Adipocyte (in vitro differentiated cells): ENCODE results near the gene ZMIZ1.
A peak's percentile ranks its signal among the peaks of the same experiment; 100 is the strongest.

Experiments used
- DNase-seq: peaks from one replicate; pipeline ENCODE4 v3.0.0-alpha.2; 2015; ENCODE audit warnings: low read depth
- H3K27me3 ChIP-seq: replicated peaks from 2 replicates; pipeline ENCODE4 v1.7.0; 2013; ENCODE audit warnings: mild to moderate bottlenecking, low read length, moderate library complexity; ENCODE audit not compliant: control insufficient read depth, insufficient read depth
- H3K36me3 ChIP-seq: 2 replicates; pipeline ENCODE4 v1.7.0; 2013; ENCODE audit warnings: low read length, mild to moderate bottlenecking, moderate library complexity; ENCODE audit not compliant: control insufficient read depth, insufficient read depth, severe bottlenecking
- H3K4me1 ChIP-seq: 2 replicates; pipeline ENCODE4 v1.7.0; 2013; ENCODE audit warnings: mild to moderate bottlenecking, low read length, moderate library complexity; ENCODE audit not compliant: control insufficient read depth, insufficient read depth
- H3K4me3 ChIP-seq: 2 replicates; pipeline ENCODE4 v1.7.0; 2013; ENCODE audit warnings: mild to moderate bottlenecking, low read length, moderate library complexity
- H3K9ac ChIP-seq: 2 replicates; pipeline ENCODE4 v1.7.0; 2013; ENCODE audit warnings: mild to moderate bottlenecking, low read length, moderate library complexity
- H3K9me3 ChIP-seq: 2 replicates; pipeline ENCODE4 v1.7.0; 2013; ENCODE audit warnings: mild to moderate bottlenecking, low read length, moderate library complexity; ENCODE audit not compliant: control insufficient read depth

The ZMIZ1 gene

GRCh38 chr10:79234391-79235315 is 165.9 kb downstream of the ZMIZ1 start:
- Histone ChIP-seq H3K4me1 (peaks cover 43% of the 10 kb centered on the region), H3K27me3 (no peaks in the 10 kb centered on the region), H3K9ac (no peak overlapping the region), H3K36me3 (peaks cover 65% of the 10 kb centered on the region), H3K9me3 (no peaks in the 10 kb centered on the region), H3K4me3 (no peak overlapping the region)
- DNase-seq: no peak

GRCh38 chr10:79235765-79236432 is 167.1 kb downstream of the ZMIZ1 start:
- Histone ChIP-seq H3K4me1 (peaks cover 43% of the 10 kb centered on the region), H3K36me3 (peaks cover 53% of the 10 kb centered on the region), H3K4me3 (no peak overlapping the region), H3K9me3 (no peaks in the 10 kb centered on the region), H3K27me3 (no peaks in the 10 kb centered on the region), H3K9ac (no peak overlapping the region)
- DNase-seq: no peak

GRCh38 chr10:79236433-79236765 is 167.6 kb downstream of the ZMIZ1 start:
- Histone ChIP-seq H3K36me3 (peaks cover 50% of the 10 kb centered on the region), H3K4me1 (peaks cover 47% of the 10 kb centered on the region), H3K9me3 (no peaks in the 10 kb centered on the region), H3K9ac (no peak overlapping the region), H3K4me3 (no peak overlapping the region), H3K27me3 (no peaks in the 10 kb centered on the region)
- no peak for DNase-seq

GRCh38 chr10:79237454-79238157 is 168.8 kb downstream of the ZMIZ1 start:
- DNase-seq: no peak
- H3K4me3 ChIP-seq: no peak overlapping the region
- no peaks in the 10 kb centered on the region for H3K27me3 ChIP-seq
- no peak overlapping the region for H3K9ac ChIP-seq
- peaks cover 39% of the 10 kb centered on the region for H3K36me3 ChIP-seq
- peaks cover 55% of the 10 kb centered on the region for H3K4me1 ChIP-seq
- no peaks in the 10 kb centered on the region for H3K9me3 ChIP-seq

- H3K4me1 ChIP-seq: peaks cover 55% of the 10 kb centered on the region
Observed at GRCh38 chr10:79238158-79238520, 169.4 kb downstream of the ZMIZ1 start.

GRCh38 chr10:79238606-79239005 is 169.8 kb downstream of the ZMIZ1 start:
- H3K36me3 ChIP-seq: peaks cover 30% of the 10 kb centered on the region
- H3K9me3 ChIP-seq: no peaks in the 10 kb centered on the region
- no peak overlapping the region for H3K9ac ChIP-seq
- no peak overlapping the region for H3K4me3 ChIP-seq
- no peak for DNase-seq
- no peaks in the 10 kb centered on the region for H3K27me3 ChIP-seq
- peaks cover 55% of the 10 kb centered on the region for H3K4me1 ChIP-seq

More at GRCh38 chr10:79238158-79238520, 169.4 kb downstream of the ZMIZ1 start:
- Histone ChIP-seq H3K9me3 (no peaks in the 10 kb centered on the region), H3K9ac (no peak overlapping the region), H3K36me3 (peaks cover 34% of the 10 kb centered on the region), H3K27me3 (no peaks in the 10 kb centered on the region), H3K4me3 (no peak overlapping the region)
- DNase-seq: no peak

- no peaks in the 10 kb centered on the region for H3K27me3 ChIP-seq
- DNase-seq: peak; percentile 41
- peaks cover 50% of the 10 kb centered on the region for H3K4me1 ChIP-seq
- no peak overlapping the region for H3K4me3 ChIP-seq
- H3K9me3 ChIP-seq: no peaks in the 10 kb centered on the region
- peaks cover 24% of the 10 kb centered on the region for H3K36me3 ChIP-seq
- no peak overlapping the region for H3K9ac ChIP-seq
Observed at GRCh38 chr10:79239275-79239779, 170.6 kb downstream of the ZMIZ1 start.

GRCh38 chr10:79239924-79240581 is 171.3 kb downstream of the ZMIZ1 start:
- no peak for DNase-seq
- no peak overlapping the region for H3K4me3 ChIP-seq
- no peaks in the 10 kb centered on the region for H3K27me3 ChIP-seq
- no peaks in the 10 kb centered on the region for H3K9me3 ChIP-seq
- H3K9ac ChIP-seq: no peak overlapping the region
- H3K4me1 ChIP-seq: peaks cover 49% of the 10 kb centered on the region
- H3K36me3 ChIP-seq: peaks cover 18% of the 10 kb centered on the region

- Histone ChIP-seq H3K4me3 (peak overlapping the region; percentile 48), H3K4me1 (peaks cover 59% of the 10 kb centered on the region)
- DNase-seq: no peak
Observed at GRCh38 chr10:79241629-79241989, 172.8 kb downstream of the ZMIZ1 start.

GRCh38 chr10:79241990-79242619 is 173.3 kb downstream of the ZMIZ1 start:
- peaks cover 9% of the 10 kb centered on the region for H3K36me3 ChIP-seq
- H3K4me3 ChIP-seq: peak overlapping the region; percentile 48
- peak; percentile 74 for DNase-seq
- no peaks in the 10 kb centered on the region for H3K9me3 ChIP-seq
- peaks cover 63% of the 10 kb centered on the region for H3K4me1 ChIP-seq
- H3K27me3 ChIP-seq: no peaks in the 10 kb centered on the region
- peak overlapping the region; percentile 27 for H3K9ac ChIP-seq

More at GRCh38 chr10:79241629-79241989, 172.8 kb downstream of the ZMIZ1 start:
- Histone ChIP-seq H3K27me3 (no peaks in the 10 kb centered on the region), H3K9ac (peak overlapping the region; percentile 27), H3K36me3 (peaks cover 9% of the 10 kb centered on the region), H3K9me3 (no peaks in the 10 kb centered on the region)
